ENCODE data around the gene RPL4. TPM values are rescaled to one million over a fixed set of nuclear protein-coding genes. Genes with fewer than 3 reads are reported as not detected.

The RPL4 gene
- 2,882 and 3,107 TPM in 2 replicates for total RNA-seq (ENCODE audit: low replicate concordance)

DNA sequence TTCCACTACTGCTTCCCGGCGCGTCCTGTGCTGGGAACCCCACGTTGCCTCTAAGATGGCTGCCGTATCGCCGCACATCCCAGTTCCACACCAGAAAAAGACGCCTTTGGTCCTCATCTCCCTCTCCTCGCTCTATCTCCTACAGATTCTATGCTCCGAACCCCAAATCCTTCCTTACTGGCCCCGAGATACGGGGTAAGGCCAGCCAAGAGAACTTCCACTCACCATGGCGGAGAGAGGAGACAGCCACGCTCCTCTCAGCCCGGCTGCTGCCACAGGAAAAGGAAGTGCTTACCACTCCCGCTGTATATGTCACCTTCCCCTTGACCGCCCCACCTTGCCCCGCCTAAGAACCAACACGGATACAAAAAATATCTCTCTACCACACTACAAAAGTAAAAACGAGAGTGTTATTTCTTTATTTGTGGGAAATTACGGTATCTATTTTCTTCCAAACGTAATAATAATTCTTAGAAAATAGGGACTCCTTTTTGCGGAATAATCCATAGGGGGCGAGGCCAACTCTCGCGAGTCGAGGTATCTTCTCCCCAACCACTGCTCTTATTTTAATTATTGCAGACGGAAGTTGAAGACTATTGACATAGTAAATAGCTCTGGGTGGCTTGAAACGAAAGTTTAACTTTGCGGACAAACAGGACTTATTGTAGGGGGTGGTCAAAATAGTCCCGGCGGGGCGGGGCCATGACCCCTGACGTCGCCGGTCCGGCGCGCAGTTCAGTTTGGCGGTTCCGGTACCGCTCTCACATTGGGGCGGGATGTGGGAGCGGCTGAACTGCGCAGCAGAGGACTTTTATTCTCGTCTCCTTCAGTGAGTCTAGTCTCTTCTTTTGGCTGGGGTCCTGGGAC, at the start of gene RPL4, which contains the start of gene ZWILCH:
Gene RPL4, minus strand, starts transcription at position 293 of the 867 bp plus-strand sequence. Its CDS starts 65 bp downstream, at position 228.
Gene ZWILCH, plus strand, starts transcription at position 764 of the 867 bp plus-strand sequence. Its CDS starts 13 bp downstream, at position 777.

GRCh38 chr15:66497502-66498455, 6.9 kb downstream of the RPL4 start, which contains the start of gene SNAPC5:
Gene SNAPC5 (minus strand): TSS chr15:66497762. CDS start chr15:66497731, 31 bp downstream.

Other genes with a start within 250 kb of the RPL4 start
- 13.6 and 51.2 TPM in 2 replicates for gene DIS3L, start 211.3 kb downstream of the RPL4 start, total RNA-seq (ENCODE audit: low replicate concordance)
- 7.0 and 9.3 TPM in 2 replicates for gene TIPIN, start 148.2 kb downstream of the RPL4 start, total RNA-seq (ENCODE audit: low replicate concordance)
- gene MAP2K1, start 117.9 kb downstream of the RPL4 start, total RNA-seq (ENCODE audit: low replicate concordance): 16.8 and 37.7 TPM in 2 replicates
- gene SNAPC5, start 7.1 kb downstream of the RPL4 start, total RNA-seq (ENCODE audit: low replicate concordance): 20.0 and 46.8 TPM in 2 replicates
- 5.6 and 17.1 TPM in 2 replicates for gene ZWILCH, start 471 bp upstream of the RPL4 start, total RNA-seq (ENCODE audit: low replicate concordance)
- gene LCTL, start 61.1 kb upstream of the RPL4 start, total RNA-seq (ENCODE audit: low replicate concordance): 0.12 and 11.5 TPM in 2 replicates
- gene SMAD6, start 197.4 kb upstream of the RPL4 start, total RNA-seq (ENCODE audit: low replicate concordance): 71.1 and 92.1 TPM in 2 replicates